PC-3 (cell line): Measurements from ENCODE around the gene ERICH3.

Experiments
- EZH2 ChIP-seq: fragments of 300-600 bp; sonication (generic); IDR thresholded peaks from one replicate; pipeline ENCODE4 v1.6.1; 2017; ENCODE audit warnings: antibody characterized with exemption, mild to moderate bottlenecking, low read length; ENCODE audit not compliant: unreplicated experiment
- EZH2phosphoT487 ChIP-seq: fragments of 300-600 bp; sonication (generic); IDR thresholded peaks from 2 replicates; pipeline ENCODE4 v1.6.1; 2018; ENCODE audit warnings: mild to moderate bottlenecking, antibody characterized with exemption, low read length, borderline replicate concordance
- TF ChIP-seq, protein P1 (sequence below): fragments of 300-600 bp; sonication (generic); conservative IDR thresholded peaks from 2 replicates; pipeline ENCODE4 v1.5.1; 2017; ENCODE audit warnings: antibody characterized with exemption, low read depth, mild to moderate bottlenecking, low read length

DNA sequence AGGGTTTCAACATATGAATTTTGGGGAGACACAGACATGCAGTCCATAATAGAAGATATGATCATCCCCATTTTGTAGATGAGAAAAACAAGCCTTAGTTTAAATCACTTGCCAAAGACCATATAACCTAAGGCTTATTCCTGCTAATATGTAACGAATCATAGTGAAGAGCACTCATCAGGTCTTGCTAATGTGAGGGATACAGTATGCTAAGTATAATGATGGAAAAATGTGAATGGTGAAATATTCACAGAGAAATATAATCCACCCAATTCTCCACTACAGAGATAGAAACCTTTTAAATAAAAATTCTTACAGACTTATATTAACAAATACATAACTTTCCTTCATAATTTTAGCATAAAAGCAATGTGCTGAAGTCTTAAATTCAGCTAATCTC is 18.9 kb downstream of the ERICH3 start:
- TF ChIP-seq, protein P1, sequence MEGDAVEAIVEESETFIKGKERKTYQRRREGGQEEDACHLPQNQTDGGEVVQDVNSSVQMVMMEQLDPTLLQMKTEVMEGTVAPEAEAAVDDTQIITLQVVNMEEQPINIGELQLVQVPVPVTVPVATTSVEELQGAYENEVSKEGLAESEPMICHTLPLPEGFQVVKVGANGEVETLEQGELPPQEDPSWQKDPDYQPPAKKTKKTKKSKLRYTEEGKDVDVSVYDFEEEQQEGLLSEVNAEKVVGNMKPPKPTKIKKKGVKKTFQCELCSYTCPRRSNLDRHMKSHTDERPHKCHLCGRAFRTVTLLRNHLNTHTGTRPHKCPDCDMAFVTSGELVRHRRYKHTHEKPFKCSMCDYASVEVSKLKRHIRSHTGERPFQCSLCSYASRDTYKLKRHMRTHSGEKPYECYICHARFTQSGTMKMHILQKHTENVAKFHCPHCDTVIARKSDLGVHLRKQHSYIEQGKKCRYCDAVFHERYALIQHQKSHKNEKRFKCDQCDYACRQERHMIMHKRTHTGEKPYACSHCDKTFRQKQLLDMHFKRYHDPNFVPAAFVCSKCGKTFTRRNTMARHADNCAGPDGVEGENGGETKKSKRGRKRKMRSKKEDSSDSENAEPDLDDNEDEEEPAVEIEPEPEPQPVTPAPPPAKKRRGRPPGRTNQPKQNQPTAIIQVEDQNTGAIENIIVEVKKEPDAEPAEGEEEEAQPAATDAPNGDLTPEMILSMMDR: no peak
- TF ChIP-seq EZH2: no peak
- no peak for TF ChIP-seq EZH2phosphoT487
